GM23248 (cell line): ENCODE results near the gene TMEM91.

Experiments used
- EZH2 ChIP-seq: fragments of 200-600 bp; sonication (generic); IDR thresholded peaks from 2 replicates; pipeline ENCODE4 v1.6.1; 2018; ENCODE audit warnings: antibody characterized with exemption, mild to moderate bottlenecking; ENCODE audit not compliant: insufficient read depth, poor library complexity, severe bottlenecking
- EZH2phosphoT487 ChIP-seq: fragments of 200-600 bp; sonication (generic); IDR thresholded peaks from 2 replicates; pipeline ENCODE4 v1.6.1; 2018; ENCODE audit warnings: antibody characterized with exemption, moderate library complexity, mild to moderate bottlenecking, low read depth; ENCODE audit not compliant: insufficient read depth

DNA sequence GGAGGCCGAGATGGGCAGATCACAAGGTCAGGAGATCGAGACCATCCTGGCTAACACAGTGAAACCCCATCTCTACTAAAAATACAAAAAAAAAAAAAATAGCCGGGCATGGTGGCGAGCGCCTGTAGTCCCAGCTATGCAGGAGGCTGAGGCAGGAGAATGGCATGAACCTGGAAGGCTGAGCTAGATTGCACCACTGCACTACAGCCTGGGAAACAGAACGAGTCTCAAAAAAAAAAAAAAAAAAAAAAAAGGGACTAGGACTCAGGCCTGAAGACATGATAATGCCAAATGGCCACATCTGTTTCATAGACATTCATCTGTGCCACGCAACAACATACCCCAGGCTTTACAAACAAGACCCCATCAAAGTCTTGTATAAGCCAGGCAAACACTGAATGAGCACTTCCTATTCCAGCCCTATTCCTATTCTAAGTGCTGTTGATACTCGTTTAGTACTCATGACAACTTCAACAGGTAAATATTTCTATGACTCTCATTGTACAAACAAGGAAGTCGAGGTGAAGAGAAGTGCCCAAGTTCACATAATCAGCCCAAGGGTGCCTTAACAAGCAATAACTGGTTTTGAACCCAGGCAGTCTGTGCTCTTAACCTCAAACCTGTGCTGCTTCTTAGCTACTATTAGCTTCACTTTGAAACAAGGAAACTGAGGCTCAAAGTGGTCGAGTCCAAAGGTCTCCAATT lies 14.0 kb upstream of the TMEM91 start:
- TF ChIP-seq EZH2: no peak
- no peak for TF ChIP-seq EZH2phosphoT487
